ENCODE data around the gene TBCA. TPM values are rescaled to one million over a fixed set of nuclear protein-coding genes. Genes with fewer than 3 reads are reported as not detected.
A peak's percentile ranks its signal among the peaks of the same experiment; 100 is the strongest.
"Not testable (repeated sequence)": the region's sequence is repeated elsewhere in the genome, so short reads cannot be mapped to it uniquely, and the experiment has no call there.

Gene TBCA
- total and polyA plus RNA-seq, 11 donors, result 108 to 171 (median 132) TPM

DNA sequence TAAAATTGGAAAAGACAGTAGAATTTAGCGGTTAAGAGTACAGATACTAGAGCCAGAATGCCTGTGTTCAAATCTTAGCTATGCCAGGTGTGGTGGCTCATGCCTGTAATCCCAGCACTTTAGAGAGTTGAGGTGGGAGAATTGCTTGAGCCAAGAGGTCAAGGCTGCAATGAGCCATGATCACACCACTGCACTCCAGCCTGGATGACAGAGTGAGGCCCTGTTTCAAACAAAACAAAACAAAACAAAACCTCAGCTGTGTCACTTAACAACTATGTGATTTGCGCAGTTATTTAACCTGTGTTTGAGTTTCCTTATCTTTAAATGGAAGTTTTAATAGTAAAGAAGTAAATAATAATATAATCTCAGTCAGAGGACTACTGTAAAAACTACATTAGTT lies 68.3 kb downstream of the TBCA start:
- Histone ChIP-seq H3K36me3 (peaks cover 0 to 58% (median 53%) of the 10 kb centered on the region in 9 donors), H3K4me1 (peaks cover 0 to 4% (median 0%) of the 10 kb centered on the region in 12 donors), H3K9me3 (no peaks in the 10 kb centered on the region), H3K27ac (no peak overlapping the region), H3K27me3 (no peaks in the 10 kb centered on the region), H3K4me3 (no peak overlapping the region)
- ATAC-seq (no peak), DNase-seq (no peak)
- no peak for TF ChIP-seq POLR2A (IDR thresholded peaks at IDR 0.05)
- TF ChIP-seq, protein P1, sequence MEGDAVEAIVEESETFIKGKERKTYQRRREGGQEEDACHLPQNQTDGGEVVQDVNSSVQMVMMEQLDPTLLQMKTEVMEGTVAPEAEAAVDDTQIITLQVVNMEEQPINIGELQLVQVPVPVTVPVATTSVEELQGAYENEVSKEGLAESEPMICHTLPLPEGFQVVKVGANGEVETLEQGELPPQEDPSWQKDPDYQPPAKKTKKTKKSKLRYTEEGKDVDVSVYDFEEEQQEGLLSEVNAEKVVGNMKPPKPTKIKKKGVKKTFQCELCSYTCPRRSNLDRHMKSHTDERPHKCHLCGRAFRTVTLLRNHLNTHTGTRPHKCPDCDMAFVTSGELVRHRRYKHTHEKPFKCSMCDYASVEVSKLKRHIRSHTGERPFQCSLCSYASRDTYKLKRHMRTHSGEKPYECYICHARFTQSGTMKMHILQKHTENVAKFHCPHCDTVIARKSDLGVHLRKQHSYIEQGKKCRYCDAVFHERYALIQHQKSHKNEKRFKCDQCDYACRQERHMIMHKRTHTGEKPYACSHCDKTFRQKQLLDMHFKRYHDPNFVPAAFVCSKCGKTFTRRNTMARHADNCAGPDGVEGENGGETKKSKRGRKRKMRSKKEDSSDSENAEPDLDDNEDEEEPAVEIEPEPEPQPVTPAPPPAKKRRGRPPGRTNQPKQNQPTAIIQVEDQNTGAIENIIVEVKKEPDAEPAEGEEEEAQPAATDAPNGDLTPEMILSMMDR (IDR thresholded peaks at IDR 0.05), result no peak
- intact Hi-C loops (cut with DNase I), result no loop called here
- 94 to 100% (median 99%) methylated on average over 2 of the region's 2 CpGs for WGBS, 4 donors

DNA sequence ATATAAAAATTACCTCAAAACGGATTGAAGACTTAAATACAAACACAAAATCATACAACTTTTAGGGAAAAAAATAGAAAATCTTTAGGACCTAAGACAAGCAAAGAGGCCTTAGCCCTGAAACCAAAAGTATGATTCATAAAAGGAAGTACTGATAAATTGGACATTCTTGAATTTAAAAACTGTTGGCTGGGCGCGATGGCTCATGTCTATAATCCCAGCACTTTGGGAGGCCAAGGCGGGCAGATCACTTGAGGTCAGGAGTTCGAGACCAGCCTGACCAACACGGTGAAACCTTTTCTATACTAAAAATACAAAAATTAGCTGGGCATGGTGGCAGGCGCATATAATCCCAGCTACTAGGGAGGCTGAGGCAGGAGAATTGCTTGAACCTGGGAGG lies 76.6 kb downstream of the TBCA start:
- 77 to 96% (median 92%) methylated on average over 7 of the region's 7 CpGs for WGBS, 4 donors
- H3K36me3 ChIP-seq, result peaks cover 0 to 36% (median 28%) of the 10 kb centered on the region in 9 donors
- intact Hi-C loops (cut with DNase I); H3K4me1 ChIP-seq; ATAC-seq; H3K4me3 ChIP-seq; DNase-seq; H3K27me3 ChIP-seq; H3K27ac ChIP-seq: not testable (repeated sequence)
- H3K9me3 ChIP-seq, result peaks cover 0 to 11% (median 2%) of the 10 kb centered on the region in 12 donors

DNA sequence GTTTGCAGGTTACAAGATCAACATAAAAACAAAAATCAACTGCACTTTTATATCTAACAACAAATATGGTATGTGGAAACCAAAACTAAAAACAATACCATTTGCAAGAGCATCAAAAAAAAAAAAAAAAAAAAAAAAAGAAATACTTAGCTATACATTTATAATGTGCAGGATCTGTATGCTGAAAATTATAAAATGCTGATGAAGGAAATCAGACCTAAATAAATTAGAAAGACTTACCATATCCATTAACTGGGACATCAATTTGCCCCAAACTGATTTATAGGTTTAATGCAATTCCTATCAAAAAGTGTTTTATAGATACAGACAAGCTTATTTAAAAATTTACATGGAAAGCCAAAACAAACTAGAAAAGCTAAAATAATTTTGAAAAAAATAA lies 77.2 kb downstream of the TBCA start:
- intact Hi-C loops (cut with DNase I), result no loop called here
- TF ChIP-seq, protein P1 (IDR thresholded peaks at IDR 0.05), result no peak
- no peak for TF ChIP-seq POLR2A (IDR thresholded peaks at IDR 0.05)
- Histone ChIP-seq H3K27ac (no peak overlapping the region), H3K27me3 (no peaks in the 10 kb centered on the region), H3K4me1 (peaks cover 0 to 3% (median 0%) of the 10 kb centered on the region in 12 donors), H3K9me3 (peaks cover 0 to 11% (median 2%) of the 10 kb centered on the region in 12 donors), H3K4me3 (no peak overlapping the region), H3K36me3 (peaks cover 0 to 30% (median 21%) of the 10 kb centered on the region in 9 donors)
- ATAC-seq, result no peak
- DNase-seq, result no peak

DNA sequence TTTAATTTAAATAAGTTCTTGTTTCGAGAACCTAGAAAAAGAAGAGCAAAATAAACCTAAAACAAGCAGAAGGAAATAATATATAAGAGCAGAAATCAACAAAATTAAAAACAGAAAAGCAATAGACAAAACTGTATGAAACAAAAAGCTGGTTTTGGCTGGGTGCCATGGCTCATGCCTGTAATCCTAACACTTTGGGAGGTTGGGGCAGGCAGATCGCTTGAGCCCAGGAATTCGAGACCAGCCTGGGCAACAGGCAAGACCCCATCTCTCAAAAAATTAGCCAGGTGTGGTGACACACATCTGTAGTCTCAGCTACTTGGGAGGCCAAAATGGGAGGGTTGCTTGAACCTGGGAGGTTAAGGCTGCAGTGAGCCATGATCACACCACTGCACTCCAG lies 78.4 kb downstream of the TBCA start:
- Histone ChIP-seq H3K27me3 (no peaks in the 10 kb centered on the region), H3K4me1 (peaks cover 0 to 3% (median 0%) of the 10 kb centered on the region in 12 donors), H3K36me3 (peaks cover 0 to 25% (median 17%) of the 10 kb centered on the region in 9 donors), H3K9me3 (peaks cover 0 to 11% (median 2%) of the 10 kb centered on the region in 12 donors), H3K4me3 (no peak overlapping the region), H3K27ac (no peak overlapping the region)
- DNase-seq (peak in 1 of 5 donors; percentile 24), ATAC-seq (no peak)
- TF ChIP-seq POLR2A (IDR thresholded peaks at IDR 0.05), result no peak
- TF ChIP-seq, protein P1 (IDR thresholded peaks at IDR 0.05), result no peak
- intact Hi-C loops (cut with DNase I), result no loop called here
- 89 to 92% (median 91%) methylated on average over 3 of the region's 3 CpGs for WGBS, 4 donors

DNA sequence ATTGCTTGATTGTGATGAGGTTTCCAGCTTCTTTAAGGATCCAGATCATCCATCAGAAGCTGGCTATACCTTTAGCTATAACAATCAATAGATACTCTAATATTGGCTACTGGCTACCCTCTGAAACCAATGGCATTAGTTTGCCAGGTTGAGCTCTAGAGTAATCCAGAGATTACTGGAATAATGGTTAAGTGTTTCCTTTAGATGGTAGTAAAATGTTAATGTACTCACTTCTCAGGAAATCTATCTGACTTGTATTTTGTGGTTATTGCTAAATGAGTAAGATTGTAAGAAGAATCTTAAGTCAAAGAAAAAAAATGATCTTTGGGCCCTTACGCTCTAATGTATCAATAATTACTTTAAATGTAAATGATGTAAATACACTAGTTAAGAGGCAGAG lies 80.0 kb downstream of the TBCA start:
- ATAC-seq (no peak), DNase-seq (no peak)
- no peak overlapping the region for H3K4me3 ChIP-seq
- peaks cover 0 to 11% (median 2%) of the 10 kb centered on the region in 12 donors for H3K9me3 ChIP-seq
- intact Hi-C loops (cut with DNase I), result no loop called here
- H3K27ac ChIP-seq, result no peak overlapping the region
- H3K4me1 ChIP-seq, result peaks cover 0 to 3% (median 0%) of the 10 kb centered on the region in 12 donors
- peaks cover 0 to 26% (median 23%) of the 10 kb centered on the region in 9 donors for H3K36me3 ChIP-seq
- 96 to 100% (median 98%) methylated on average over 1 of the region's 1 CpG for WGBS, 4 donors
- H3K27me3 ChIP-seq, result no peaks in the 10 kb centered on the region
- no peak for TF ChIP-seq POLR2A (IDR thresholded peaks at IDR 0.05)
- TF ChIP-seq, protein P1 (IDR thresholded peaks at IDR 0.05), result no peak

Data from heart left ventricle (tissue), 16 donors.